Right renal cortex interstitium (tissue), 3 donors: ENCODE data around the gene TMC3. TPM values are rescaled to one million over a fixed set of nuclear protein-coding genes. Genes with fewer than 3 reads are reported as not detected.
"Not testable (repeated sequence)": the region's sequence is repeated elsewhere in the genome, so short reads cannot be mapped to it uniquely, and the experiment has no call there.

Experiments
- DNase-seq, 3 donors: peaks; one replicate each; pipeline ENCODE4 v3.0.0-alpha.2; 2013; ENCODE audit warnings: low read depth in 3 of 3, low spot score in 2 of 3
- polyA plus RNA-seq, 3 donors: library from polyadenylated mRNA; unstranded; fragments of 120-200 nt; gene quantifications; one replicate each; pipeline ENCODE4 v1.2.1, GENCODE V29; 2013; ENCODE audit not compliant: insufficient read length in 3 of 3

TMC3 gene
- polyA plus RNA-seq = under 1 TPM; 0.10 to 0.21 (median 0.12) TPM

GRCh38 chr15:81373775-81374395 lies at the start of gene TMC3:
TMC3 (minus strand) TSS chr15:81374213; CDS start chr15:81374077, 136 bp downstream.
- no peak for DNase-seq

- DNase-seq = no peak
Measured at GRCh38 chr15:81421461-81421860, 47.4 kb upstream of the TMC3 start.

GRCh38 chr15:81419332-81419943 lies 45.4 kb upstream of the TMC3 start:
- DNase-seq = peak in 2 of 3 donors; percentile 36 to 38

GRCh38 chr15:81418891-81419290 lies 44.9 kb upstream of the TMC3 start:
- no peak for DNase-seq

- no peak for DNase-seq
Measured at GRCh38 chr15:81418444-81418843, 44.4 kb upstream of the TMC3 start.

GRCh38 chr15:81414274-81414968 lies 40.4 kb upstream of the TMC3 start:
- DNase-seq = not testable (repeated sequence)

DNA sequence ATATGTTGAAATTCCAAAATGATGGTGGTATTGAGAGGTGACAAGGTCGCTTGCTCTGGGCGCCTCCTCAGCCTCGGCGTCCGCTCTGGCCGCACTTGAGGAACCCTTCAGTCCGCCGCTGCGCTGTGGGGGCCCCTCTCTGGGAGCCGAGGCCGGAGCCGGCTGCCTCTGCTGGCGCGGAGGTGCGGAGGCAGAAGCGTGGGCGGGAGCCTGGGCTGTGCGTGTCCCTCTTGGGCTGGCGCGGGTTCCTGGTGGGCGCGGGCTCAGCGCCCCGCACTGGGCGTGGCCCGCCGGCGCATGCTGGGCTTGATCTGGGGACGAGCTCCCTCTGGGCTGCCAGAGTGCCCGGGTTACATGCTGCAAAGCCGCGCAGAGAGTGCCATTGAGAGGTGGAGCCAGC lies 39.8 kb upstream of the TMC3 start:
- DNase-seq = no peak

- DNase-seq = no peak
Measured at GRCh38 chr15:81411969-81412633, 38.1 kb upstream of the TMC3 start.

DNA sequence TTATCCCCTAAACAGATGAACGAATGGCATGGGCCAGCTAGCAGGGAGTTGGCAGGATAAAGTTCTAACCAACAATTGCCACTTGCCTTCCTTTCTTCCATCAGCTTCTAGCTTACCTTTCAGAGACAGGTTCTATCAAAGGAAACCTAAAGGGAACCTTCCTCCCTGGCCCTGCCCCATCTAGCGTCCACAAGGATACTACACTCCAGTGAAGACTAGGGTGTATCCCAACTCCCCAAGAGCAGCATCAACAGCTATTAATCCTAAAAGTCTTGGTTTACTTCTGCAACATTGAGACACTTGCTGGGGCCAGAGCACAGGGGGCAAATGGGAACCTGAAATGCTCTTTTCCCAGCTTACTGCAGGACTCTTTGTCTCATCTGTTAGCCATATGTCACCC lies 37.0 kb upstream of the TMC3 start:
- no peak for DNase-seq

DNA sequence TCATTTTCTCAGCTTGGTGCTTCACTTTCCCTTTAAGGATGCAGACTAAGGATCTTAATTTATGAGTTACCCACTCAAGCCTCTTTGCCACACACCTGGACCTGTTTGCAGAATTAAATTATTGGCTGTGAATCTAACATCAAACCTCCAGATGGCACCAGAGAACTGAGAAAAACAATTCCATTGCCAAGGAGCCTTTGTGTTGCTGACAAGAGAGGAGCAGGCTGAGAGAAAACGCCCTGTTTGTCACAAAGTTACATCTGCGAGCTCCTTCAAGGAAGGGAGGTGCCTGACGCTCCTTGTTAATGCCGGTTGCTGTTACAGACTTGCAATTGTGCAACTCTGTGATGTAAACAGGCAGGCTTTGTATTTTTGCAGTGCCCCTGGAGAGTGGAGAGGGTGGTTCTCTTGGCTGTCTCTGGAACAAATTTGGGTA lies 36.3 kb upstream of the TMC3 start:
- DNase-seq = peak; percentile 65 to 74 (median 72)

DNA sequence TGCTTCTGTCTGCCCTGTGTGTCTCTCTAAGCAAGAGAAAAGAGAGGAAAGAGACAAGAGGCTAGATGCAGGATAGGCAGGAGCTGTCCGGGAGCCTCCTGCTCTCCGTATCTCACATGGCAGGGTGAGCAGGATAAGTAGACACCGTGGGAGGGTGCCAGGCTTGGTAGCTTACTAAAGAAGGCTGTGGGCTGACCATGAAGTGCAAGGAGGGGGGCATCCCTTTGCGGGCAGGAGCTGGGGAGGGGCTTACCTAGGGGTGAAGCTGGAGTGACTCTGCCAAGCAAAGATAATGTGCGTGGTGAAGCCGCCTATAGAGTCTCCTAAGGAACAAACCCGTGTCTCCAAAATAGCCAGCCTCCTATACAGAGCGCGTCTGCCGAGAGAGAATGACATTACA lies 33.7 kb upstream of the TMC3 start:
- DNase-seq = no peak

DNA sequence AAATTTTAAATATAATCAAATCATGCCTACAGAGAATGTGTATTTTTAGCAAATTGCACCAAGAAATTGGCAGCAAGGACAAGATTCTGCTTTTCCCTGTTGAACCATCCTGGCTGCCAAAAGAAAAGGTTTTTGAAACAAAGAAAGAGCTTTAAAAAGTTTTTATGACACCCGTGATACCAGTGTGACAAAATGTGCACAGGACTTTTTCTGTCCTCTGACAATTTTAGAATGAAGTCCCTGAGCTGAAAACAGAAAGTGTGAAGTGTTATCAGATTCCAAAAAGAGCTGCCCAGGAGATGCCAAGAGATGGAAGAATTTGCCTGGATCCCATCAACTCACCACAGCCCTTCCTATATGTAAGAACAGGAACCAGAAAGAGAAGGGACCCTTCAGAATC lies 33.2 kb upstream of the TMC3 start:
- no peak for DNase-seq

DNA sequence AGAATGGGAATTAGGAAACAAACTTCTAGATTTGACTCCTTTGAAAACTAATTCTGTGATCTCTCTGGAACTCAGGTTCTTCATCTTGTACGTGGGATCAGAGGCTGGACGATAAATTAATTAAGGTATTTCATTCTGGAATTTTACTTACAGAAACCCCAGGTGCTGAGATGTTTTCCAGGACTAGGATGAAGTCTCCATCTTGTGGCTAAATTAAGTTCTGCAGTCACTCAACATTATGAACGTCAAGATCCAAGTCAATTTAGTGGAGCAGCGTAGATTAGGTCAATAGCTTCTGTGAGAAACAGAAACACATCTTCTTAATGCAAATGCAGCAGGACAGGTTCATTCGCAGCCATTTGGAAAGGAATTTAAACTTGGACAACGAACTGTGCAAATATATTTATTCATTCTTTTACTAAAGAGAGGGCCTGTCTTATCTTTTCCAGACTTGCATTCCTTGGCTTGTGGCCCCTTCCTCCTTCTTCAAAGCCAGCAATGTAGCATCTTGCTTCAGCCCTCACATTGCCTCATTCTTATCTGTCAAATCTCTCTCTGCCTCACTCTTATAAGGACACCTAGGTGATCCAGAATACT lies 26.7 kb upstream of the TMC3 start:
- peak in 1 of 3 donors; percentile 27 for DNase-seq

- DNase-seq = no peak
Measured at GRCh38 chr15:81398910-81399551, 25.0 kb upstream of the TMC3 start.

DNA sequence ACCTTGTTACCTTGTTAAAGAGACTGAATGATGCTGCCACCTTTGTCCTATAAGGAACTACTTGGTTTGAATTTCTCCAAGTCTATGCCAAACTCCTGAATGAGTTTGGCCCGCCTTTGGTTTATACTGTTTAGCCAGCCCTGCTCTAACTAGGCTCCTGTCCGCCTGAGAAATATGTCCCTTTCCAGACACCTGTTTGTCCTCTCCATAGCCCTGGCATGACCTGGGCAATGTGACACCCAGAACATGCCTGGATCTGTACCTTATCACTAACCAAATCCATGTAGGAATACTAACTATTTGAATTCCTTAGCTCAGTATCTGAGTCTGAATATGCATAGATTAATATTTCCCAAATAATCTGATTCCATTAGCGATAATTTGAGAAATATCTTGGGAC lies 24.4 kb upstream of the TMC3 start:
- no peak for DNase-seq

- no peak for DNase-seq
Measured at GRCh38 chr15:81394603-81395002, 20.6 kb upstream of the TMC3 start.

DNA sequence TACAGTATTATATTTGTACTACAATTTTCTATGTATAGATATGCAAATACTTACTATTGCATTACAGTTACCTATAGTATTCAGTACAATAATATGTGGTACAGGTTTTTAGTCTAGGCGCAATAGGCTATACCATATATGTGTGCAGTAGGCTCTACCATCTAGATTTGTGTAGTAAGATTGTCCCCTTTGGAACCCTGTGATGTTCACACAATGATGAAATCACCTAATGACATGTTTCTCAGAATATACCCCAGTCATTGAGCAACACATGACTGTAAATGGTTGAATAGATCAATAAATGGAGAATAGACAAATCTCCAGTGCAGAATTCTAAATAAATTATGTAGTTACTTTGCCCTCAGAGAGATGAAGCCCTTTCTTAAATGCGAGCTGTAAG lies 17.6 kb upstream of the TMC3 start:
- no peak for DNase-seq

DNA sequence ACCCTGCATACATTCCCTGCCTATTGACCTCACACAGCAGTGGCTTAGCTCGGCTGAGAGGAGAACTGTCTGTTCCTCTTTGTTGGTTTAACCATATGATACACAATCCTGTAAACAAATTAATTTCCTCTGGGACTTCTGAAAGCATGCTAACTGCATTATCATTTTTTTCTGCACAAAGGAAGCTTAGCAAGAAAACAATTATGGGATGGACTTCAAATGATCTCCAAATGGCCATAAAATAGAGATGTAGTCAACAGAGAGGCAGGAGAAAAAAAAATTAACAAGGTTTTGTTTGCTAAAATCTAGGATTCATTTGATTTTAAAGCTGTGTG lies 14.4 kb upstream of the TMC3 start:
- DNase-seq = no peak

DNA sequence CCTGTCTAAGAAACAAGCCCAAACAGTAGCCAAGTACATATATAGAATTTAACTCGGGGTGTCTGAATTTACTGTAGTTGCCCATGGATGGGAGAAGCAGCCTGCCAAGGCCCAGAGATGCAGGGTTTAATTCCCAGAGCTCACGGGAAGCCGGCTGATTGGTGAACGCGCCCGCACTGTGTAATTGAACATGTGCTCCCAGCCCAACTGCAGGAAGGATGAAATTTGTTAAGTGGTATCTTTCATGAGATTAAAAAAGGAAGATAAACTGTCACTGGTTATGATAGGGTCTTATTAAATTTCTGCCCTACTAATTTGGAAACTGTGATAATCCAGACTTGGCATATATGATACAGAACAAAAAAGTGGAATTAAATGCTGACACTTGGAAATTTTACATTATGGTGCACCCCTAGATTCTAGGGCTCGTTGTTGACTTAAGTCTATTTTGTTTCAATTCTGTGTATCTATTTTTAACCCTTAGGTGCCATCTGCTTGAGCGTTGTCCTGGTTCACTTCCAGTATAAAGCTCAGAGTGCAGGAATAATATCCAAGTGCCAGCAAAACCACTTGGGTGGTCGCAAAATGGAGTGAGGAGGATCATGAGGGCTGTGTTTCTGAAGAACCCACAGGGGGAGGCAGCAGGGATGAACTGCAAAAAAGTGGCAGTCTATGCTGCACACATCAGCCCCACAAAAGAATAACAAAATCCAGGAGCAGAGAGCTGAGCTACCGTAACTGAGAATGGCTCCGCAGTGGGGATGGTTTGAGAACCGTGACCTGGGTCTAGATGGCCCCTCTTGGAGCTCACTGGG lies 13.8 kb upstream of the TMC3 start:
- no peak for DNase-seq

DNA sequence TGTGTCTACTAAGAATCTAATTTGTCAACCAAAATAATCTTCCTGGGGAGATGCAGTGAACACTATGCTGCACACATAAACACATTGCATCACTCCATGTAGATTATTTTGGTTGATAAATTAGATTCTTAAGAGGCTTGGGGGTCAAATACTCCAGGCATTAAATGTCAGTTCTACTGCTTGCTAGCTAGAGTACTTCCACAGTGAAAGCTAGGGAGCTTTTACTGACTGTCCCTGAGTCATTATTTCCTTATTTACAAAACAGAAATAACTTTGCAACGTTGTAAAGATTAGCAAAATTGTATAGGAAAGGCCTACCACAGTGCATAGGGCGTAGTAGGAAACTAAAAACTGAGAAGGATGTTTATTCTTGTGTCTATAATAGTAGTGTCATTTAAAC lies 12.9 kb upstream of the TMC3 start:
- DNase-seq = no peak
